Measurements from ENCODE around the gene BRD3. TPM values are rescaled to one million over a fixed set of nuclear protein-coding genes. Genes with fewer than 3 reads are reported as not detected.

The BRD3 gene
- total RNA-seq, 1 experiment from 2014 or later, result 63.1 TPM

GRCh38 chr9:134085674-134086073 is 17.8 kb upstream of the BRD3 start:
- Histone ChIP-seq H3K4ac (ENCODE audit: low read depth, low read length) (no peak overlapping the region), H3K23me2 (ENCODE audit: insufficient read length, low read depth, low read length, poor library complexity, severe bottlenecking) (no peaks in the 10 kb centered on the region), H3K79me1 (ENCODE audit: insufficient read depth, low read depth, low read length, poor library complexity, severe bottlenecking) (no peaks in the 10 kb centered on the region), H4K91ac (ENCODE audit: insufficient read length, low read depth, low read length) (no peak overlapping the region), H3K4me1 (ENCODE audit: insufficient read depth, low read length) (no peaks in the 10 kb centered on the region), H3K27ac (ENCODE audit: insufficient read length, low read depth, low read length) (no peak overlapping the region), H4K8ac (replicated peaks; ENCODE audit: insufficient read length, low read depth, low read length) (no peak overlapping the region), H4K5ac (ENCODE audit: insufficient read length, low read depth, low read length) (no peak overlapping the region), H3K79me2 (ENCODE audit: insufficient read depth, low read length) (no peaks in the 10 kb centered on the region), H2AFZ (ENCODE audit: low read length) (no peak overlapping the region), H3K56ac (ENCODE audit: insufficient read length, low read depth, low read length) (no peak overlapping the region), H2BK20ac (ENCODE audit: low read depth, low read length, poor library complexity, severe bottlenecking) (no peak overlapping the region), H2BK15ac (ENCODE audit: low read depth, low read length) (no peak overlapping the region), H3T11ph (ENCODE audit: low read length) (no peak overlapping the region), H3K27me3 (ENCODE audit: insufficient read depth, low read length) (no peaks in the 10 kb centered on the region), H2BK5ac (ENCODE audit: insufficient read length, low read length) (no peak overlapping the region), H4K20me1 (ENCODE audit: control insufficient read depth, insufficient read depth, insufficient read length) (no peaks in the 10 kb centered on the region), H3K23ac (ENCODE audit: insufficient read length, low read depth, low read length) (no peak overlapping the region), H3K9me3 (ENCODE audit: control insufficient read depth, low read depth, low read length) (peaks cover 7% of the 10 kb centered on the region), H3K14ac (ENCODE audit: insufficient read depth, low read length) (no peak overlapping the region), H2AK5ac (ENCODE audit: insufficient read length, low read length) (no peak overlapping the region), H2BK120ac (ENCODE audit: low read depth, low read length, poor library complexity, severe bottlenecking) (no peak overlapping the region), H3K18ac (ENCODE audit: insufficient read length, low read depth, low read length) (no peak overlapping the region), H2BK12ac (ENCODE audit: insufficient read length, low read depth, low read length) (no peak overlapping the region), H3K4me2 (ENCODE audit: insufficient read depth, insufficient read length, low read length) (no peak overlapping the region), H3K9ac (ENCODE audit: extremely low read depth, insufficient read length, low read length) (no peak overlapping the region)
- no peak overlapping the region for H3K27ac Mint-ChIP-seq
- WGBS (ENCODE audit: extremely low coverage, insufficient read length, low lambda C conversion rate), result no CpG with 5 or more reads among the region's 2 CpGs
- H3K9me3 Mint-ChIP-seq, result peaks cover 12 to 24% of the 10 kb centered on the region in 2 experiments
- no peak for DNase-seq
- H3K27me3 Mint-ChIP-seq (ENCODE audit: low read depth), result peaks cover 29% of the 10 kb centered on the region
- no peak for TF ChIP-seq CTCF (conservative IDR thresholded peaks at IDR 0.05)
- no peaks in the 10 kb centered on the region for H3K4me1 Mint-ChIP-seq
- H3K4me3 Mint-ChIP-seq, result no peak overlapping the region
- H3K36me3 Mint-ChIP-seq (ENCODE audit: insufficient read depth in 1 of 3, low read depth in 3 of 3), result peaks cover 0 to 2% (median 1%) of the 10 kb centered on the region in 3 experiments; a peak in 2 of 7 replicates

Data from H9 (cell line).